ENCODE measurements around the gene VASH1. TPM values are rescaled to one million over a fixed set of nuclear protein-coding genes. Genes with fewer than 3 reads are reported as not detected.
"Not testable (repeated sequence)": the region's sequence is repeated elsewhere in the genome, so short reads cannot be mapped to it uniquely, and the experiment has no call there.

VASH1 gene
- total RNA-seq, result 10 to 100 TPM in 5 of 8 experiments, 1 to 10 TPM in 3; 1.1 to 29.5 (median 13.4) TPM

DNA sequence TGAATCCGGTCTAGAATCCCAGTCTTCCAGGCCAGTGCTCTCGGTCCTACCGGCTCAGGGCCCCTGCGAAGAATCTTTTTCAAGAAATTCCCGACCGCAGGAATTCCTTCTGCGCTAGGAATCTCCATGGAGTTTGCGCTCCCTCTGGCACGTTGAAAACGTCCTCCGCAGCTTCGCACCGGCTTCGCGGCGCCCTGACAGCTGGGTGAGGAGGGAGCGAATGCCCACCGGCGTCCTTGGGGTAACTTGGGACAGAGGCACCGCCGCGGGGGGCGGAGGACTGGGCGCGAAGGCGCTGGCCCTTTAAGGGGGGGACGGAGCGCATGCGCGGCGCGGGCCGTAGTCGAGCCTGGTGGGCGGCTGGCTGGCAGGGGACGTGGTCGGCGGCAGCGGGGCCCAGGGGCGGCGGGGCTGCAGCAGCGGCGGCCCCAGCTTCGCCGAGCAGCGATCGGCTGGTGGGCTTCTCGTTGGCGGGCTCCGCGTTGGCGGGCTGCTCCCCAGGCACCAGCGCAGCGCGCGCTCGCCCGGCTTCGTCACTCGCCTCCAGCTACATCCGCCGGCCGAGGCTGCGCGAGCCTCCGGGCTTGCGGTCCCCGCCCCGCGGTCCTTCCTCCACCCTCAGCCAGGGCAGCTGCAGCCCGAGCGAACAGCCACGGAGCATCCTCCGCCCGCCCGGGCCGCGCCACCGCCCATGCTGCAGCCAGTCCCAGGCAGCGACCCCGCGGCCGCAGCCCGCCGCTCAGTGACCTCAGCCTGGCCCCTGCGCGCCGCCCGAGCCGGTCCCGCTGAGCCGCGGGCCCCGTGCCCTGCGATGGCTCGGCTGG lies at the start of gene VASH1:
Gene VASH1 (plus strand): TSS at position 333 of the 824 bp plus-strand sequence. CDS start 1,354 bp downstream, outside the sequence.
- ATAC-seq (replicated peaks in 6 of 8), result peak; percentile 84 to 97 (median 87)
- 0 to 10% (median 1%) methylated on average over 1 to 13 of the region's 96 CpGs; no CpG with 5 or more reads in 7 of the 10 experiments for WGBS, 10 experiments
- Histone ChIP-seq H3K4me3 (peak within 1 kb of the TSS; percentile 63 to 97 (median 71)), H3K27ac (peak within 1 kb of the TSS; percentile 68 to 76), H3K4me1 (replicated peaks in 1 of 2) (peaks cover 18 to 21% of the 10 kb centered on the region in 2 donors)
- in situ Hi-C loops (cut with MboI; ENCODE audit: low pct_unique_long_range_greater_than_20kb in 2 of 9, low sequenced_read_pairs in 9 of 9, unreplicated experiment in 9 of 9), result no loop called here

DNA sequence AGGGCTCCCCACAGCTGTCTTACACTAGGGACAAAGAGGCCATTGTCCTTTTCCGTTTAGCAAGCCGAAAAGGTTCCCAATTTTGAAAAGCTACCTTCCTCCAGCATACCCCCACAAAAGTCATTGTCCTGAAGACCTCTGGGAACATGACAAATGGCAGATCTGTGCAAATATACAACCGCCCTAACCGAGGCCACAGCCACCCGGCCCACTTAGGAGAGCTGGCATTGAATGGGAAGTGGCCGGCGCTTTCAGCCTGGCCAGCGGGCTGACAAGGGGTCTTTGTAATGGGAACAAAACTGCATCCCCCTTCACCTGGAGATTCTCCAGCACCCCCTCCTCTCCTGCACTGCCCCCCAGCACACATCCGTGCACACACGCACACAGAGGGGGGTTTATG lies 48.1 kb upstream of the VASH1 start:
- Histone ChIP-seq H3K4me3 (no peak overlapping the region), H3K4me1 (replicated peaks in 1 of 2) (peaks cover 0 to 6% of the 10 kb centered on the region in 2 donors), H3K27ac (no peak overlapping the region)
- no peak for ATAC-seq (replicated peaks in 6 of 8)
- in situ Hi-C loops (cut with MboI; ENCODE audit: low pct_unique_long_range_greater_than_20kb in 2 of 9, low sequenced_read_pairs in 9 of 9, unreplicated experiment in 9 of 9), result no loop called here
- 17 to 100% (median 50%) methylated on average over 1 to 3 of the region's 10 CpGs; no CpG with 5 or more reads in 5 of the 10 experiments for WGBS, 10 experiments

DNA sequence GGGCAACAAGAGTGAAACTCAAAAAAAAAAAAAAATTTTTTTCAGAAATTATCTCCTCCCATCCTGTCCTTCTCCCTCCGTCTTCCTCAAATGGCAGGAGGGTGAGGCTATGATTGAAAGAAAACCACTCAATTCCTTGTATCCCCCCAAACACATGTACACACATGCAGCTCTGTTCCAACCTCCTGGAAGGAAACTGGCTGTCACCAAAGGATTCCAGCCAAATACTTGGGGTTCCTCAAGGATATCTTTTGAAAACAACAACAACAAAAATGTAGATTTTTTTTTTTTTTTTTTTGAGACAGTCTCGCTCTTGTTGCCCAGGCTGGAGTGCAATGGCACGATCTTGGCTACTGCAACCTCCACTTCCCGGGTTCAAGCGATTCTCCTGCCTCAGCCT lies 46.8 kb upstream of the VASH1 start:
- no peak overlapping the region for H3K4me3 ChIP-seq
- no peak for ATAC-seq (replicated peaks in 6 of 8)
- no peak overlapping the region for H3K27ac ChIP-seq
- H3K4me1 ChIP-seq (replicated peaks in 1 of 2), result peaks cover 0 to 6% of the 10 kb centered on the region in 2 donors
- 0 to 100% (median 100%) methylated on average over 1 to 5 of the region's 5 CpGs; no CpG with 5 or more reads in 1 of the 10 experiments for WGBS, 10 experiments
- in situ Hi-C loops (cut with MboI; ENCODE audit: low pct_unique_long_range_greater_than_20kb in 2 of 9, low sequenced_read_pairs in 9 of 9, unreplicated experiment in 9 of 9), result no loop called here

DNA sequence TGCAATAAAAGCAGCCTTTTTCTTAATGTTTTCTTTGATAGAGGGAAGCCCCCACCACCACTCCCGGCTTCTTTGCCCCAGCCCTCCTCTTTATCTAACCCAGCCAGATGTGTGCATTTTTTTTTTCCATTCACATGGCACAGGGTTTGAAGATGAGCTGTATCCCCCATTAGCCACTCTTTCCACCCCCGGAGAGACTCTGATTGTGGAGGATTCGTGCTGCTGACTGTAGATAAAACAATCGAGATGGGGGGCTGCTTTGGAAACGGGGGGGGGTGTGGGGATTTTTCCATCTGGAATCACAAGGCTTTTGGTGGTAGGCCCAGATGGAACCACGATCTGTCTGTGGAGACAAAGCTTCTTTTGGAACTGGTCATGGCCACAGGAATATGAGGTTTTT lies 46.2 kb upstream of the VASH1 start:
- Histone ChIP-seq H3K4me3 (no peak overlapping the region), H3K4me1 (replicated peaks in 1 of 2) (peaks cover 4 to 10% of the 10 kb centered on the region in 2 donors), H3K27ac (no peak overlapping the region)
- in situ Hi-C loops (cut with MboI; ENCODE audit: low pct_unique_long_range_greater_than_20kb in 2 of 9, low sequenced_read_pairs in 9 of 9, unreplicated experiment in 9 of 9), result no loop called here
- ATAC-seq (replicated peaks in 6 of 8), result no peak
- WGBS, 10 experiments, result 20 to 100% (median 58%) methylated on average over 1 to 4 of the region's 6 CpGs; no CpG with 5 or more reads in 6 of the 10 experiments

DNA sequence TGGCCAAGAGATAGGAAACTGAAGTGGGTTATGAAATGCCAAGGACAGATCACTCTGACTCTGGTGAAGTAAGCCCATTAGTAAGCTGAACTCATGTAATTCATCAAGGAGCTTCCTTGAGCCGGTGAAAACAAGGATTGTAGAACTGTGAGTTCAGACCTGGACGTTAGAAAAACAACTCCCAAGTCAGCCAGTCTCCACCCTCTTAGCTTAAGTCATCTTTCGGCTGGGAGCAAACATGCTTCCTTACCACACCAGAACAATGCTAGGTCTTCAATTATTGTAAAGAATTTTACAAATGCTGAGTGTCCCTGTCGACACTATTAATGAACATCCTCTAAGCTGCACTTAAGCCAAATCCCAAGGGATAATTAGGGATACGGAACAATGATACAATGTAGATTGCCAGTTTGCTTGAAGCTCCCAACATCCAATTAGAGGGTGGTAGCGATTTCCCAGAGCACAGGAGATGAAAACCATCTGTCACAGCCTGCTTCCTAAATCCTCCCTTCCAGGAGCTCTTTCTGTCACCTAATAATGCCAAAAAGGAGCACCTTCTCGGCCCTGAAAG lies 45.7 kb upstream of the VASH1 start:
- peak in 5 of 8 experiments; percentile 24 to 80 (median 54) for ATAC-seq (replicated peaks in 6 of 8)
- in situ Hi-C loops (cut with MboI; ENCODE audit: low pct_unique_long_range_greater_than_20kb in 2 of 9, low sequenced_read_pairs in 9 of 9, unreplicated experiment in 9 of 9), result no loop called here
- H3K4me3 ChIP-seq, result no peak overlapping the region
- H3K27ac ChIP-seq, result no peak overlapping the region
- WGBS, 10 experiments, result 0 to 77% (median 47%) methylated on average over 1 to 7 of the region's 7 CpGs
- H3K4me1 ChIP-seq (replicated peaks in 1 of 2), result peaks cover 9 to 15% of the 10 kb centered on the region in 2 donors

DNA sequence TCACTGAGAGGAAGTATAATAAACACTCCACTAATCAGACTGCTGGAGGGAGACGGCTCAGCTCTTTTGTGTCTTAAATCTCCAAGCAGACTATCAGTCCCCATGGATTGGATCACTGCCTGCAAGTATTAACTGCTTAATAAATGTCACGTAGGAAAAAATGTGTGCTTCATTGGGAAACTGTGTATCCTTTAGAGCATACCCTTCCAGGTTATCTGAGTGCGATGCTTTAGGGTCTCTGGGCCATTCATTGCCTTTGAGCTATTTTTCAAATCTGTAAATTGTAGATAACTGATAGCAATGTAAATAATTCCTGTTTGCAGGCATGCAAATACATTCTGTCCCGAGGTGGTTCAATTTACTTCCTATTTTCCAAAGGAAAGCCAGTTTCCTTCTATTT lies 45.0 kb upstream of the VASH1 start:
- no peak for ATAC-seq (replicated peaks in 6 of 8)
- 34 to 94% (median 82%) methylated on average over 1 to 4 of the region's 4 CpGs for WGBS, 10 experiments
- H3K4me1 ChIP-seq (replicated peaks in 1 of 2), result peaks cover 12 to 19% of the 10 kb centered on the region in 2 donors
- H3K27ac ChIP-seq, result no peak overlapping the region
- no peak overlapping the region for H3K4me3 ChIP-seq
- in situ Hi-C loops (cut with MboI; ENCODE audit: low pct_unique_long_range_greater_than_20kb in 2 of 9, low sequenced_read_pairs in 9 of 9, unreplicated experiment in 9 of 9), result no loop called here

DNA sequence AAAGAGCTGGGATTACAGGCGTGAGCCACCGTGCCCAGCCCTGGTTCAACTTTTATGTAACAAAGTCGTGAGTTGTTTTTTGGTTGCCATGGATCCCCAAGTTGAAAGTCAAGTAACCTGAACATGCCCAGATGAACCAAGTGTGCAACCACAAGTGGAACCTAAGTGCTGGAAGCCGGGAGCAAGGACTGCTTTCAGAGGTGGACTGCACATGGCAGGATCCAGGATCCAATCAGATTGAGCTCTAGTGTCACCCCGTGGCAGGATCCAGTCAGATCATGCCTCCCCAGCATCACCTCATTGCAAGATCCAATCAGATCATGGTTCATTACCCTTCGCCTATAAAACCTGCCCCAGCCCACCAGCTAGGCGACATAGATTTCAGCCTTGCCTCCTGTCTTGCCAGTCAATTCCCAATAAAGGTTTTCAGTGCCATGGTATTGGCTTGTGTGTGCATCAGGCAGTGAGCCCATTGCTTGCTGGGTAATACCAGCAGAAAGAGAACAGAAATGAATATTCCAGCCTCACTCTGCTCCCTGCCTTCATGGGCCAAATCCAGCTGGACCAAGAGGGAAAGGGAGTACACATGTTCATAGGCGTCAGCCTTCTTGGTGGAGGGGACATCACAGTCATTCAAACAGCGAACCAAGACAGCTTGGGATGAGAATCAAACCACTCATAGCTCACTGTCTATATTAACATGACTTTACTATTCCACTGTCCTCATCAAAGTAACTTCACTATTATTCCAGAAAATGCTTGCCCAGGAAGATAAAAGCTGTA lies 43.6 kb upstream of the VASH1 start:
- Histone ChIP-seq H3K4me1 (replicated peaks in 1 of 2) (peaks cover 12 to 19% of the 10 kb centered on the region in 2 donors), H3K4me3 (no peak overlapping the region), H3K27ac (no peak overlapping the region)
- 25 to 100% (median 87%) methylated on average over 1 to 6 of the region's 9 CpGs; no CpG with 5 or more reads in 3 of the 10 experiments for WGBS, 10 experiments
- peak in 1 of 8 experiments; percentile 66 for ATAC-seq (replicated peaks in 6 of 8)
- in situ Hi-C loops (cut with MboI; ENCODE audit: low pct_unique_long_range_greater_than_20kb in 2 of 9, low sequenced_read_pairs in 9 of 9, unreplicated experiment in 9 of 9), result no loop called here

- Histone ChIP-seq H3K4me1 (replicated peaks in 1 of 2) (peaks cover 12 to 19% of the 10 kb centered on the region in 2 donors), H3K27ac (no peak overlapping the region), H3K4me3 (no peak overlapping the region)
- in situ Hi-C loops (cut with MboI; ENCODE audit: low pct_unique_long_range_greater_than_20kb in 2 of 9, low sequenced_read_pairs in 9 of 9, unreplicated experiment in 9 of 9), result no loop called here
- no peak for ATAC-seq (replicated peaks in 6 of 8)
- WGBS, 10 experiments, result 50 to 100% (median 83%) methylated on average over 1 to 5 of the region's 6 CpGs; no CpG with 5 or more reads in 1 of the 10 experiments
These were observed 42.8 kb upstream of the VASH1 start for GRCh38 chr14:76718306-76719040.

GRCh38 chr14:76719666-76720065 lies 41.6 kb upstream of the VASH1 start:
- WGBS, 10 experiments, result 75 to 100% (median 97%) methylated on average over 1 to 5 of the region's 9 CpGs; no CpG with 5 or more reads in 2 of the 10 experiments
- in situ Hi-C loops (cut with MboI; ENCODE audit: low pct_unique_long_range_greater_than_20kb in 2 of 9, low sequenced_read_pairs in 9 of 9, unreplicated experiment in 9 of 9), result no loop called here
- Histone ChIP-seq H3K4me1 (replicated peaks in 1 of 2) (peaks cover 12 to 19% of the 10 kb centered on the region in 2 donors), H3K4me3 (no peak overlapping the region), H3K27ac (no peak overlapping the region)
- ATAC-seq (replicated peaks in 6 of 8), result no peak

DNA sequence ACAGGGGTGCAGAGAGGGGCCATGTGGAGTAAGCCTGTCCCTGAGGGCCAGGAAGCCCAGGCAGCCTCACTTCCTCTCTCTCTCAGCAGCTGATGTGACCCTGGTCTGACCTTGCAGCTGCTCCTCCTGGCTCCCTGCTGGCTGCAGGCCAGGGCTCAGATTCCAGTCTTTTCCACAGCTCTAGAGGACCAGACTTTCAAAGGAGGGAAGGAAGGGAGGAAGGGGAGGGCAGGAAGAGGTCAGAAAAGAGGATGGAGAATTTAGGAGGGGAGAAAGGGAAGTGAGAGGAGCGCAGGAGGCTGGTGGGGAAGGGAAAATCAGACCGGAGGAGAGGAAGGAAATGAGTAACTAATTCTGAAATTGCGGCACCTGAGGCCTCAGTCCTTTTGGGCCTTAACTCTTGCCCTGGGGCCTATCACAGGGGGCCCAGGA lies 40.9 kb upstream of the VASH1 start:
- WGBS, 10 experiments, result 44 to 84% (median 69%) methylated on average over 1 to 3 of the region's 3 CpGs; no CpG with 5 or more reads in 3 of the 10 experiments
- H3K27ac ChIP-seq, result peak overlapping the region; percentile 50 to 52
- in situ Hi-C loops (cut with MboI; ENCODE audit: low pct_unique_long_range_greater_than_20kb in 2 of 9, low sequenced_read_pairs in 9 of 9, unreplicated experiment in 9 of 9), result no loop called here
- H3K4me3 ChIP-seq, result no peak overlapping the region
- peaks cover 12 to 17% of the 10 kb centered on the region in 2 donors for H3K4me1 ChIP-seq (replicated peaks in 1 of 2)
- ATAC-seq (replicated peaks in 6 of 8), result peak; percentile 38 to 98 (median 88)

GRCh38 chr14:76721506-76721905 lies 39.8 kb upstream of the VASH1 start:
- 60 to 100% (median 82%) methylated on average over 1 to 6 of the region's 11 CpGs; no CpG with 5 or more reads in 2 of the 10 experiments for WGBS, 10 experiments
- H3K4me3 ChIP-seq; in situ Hi-C loops (cut with MboI; ENCODE audit: low pct_unique_long_range_greater_than_20kb in 2 of 9, low sequenced_read_pairs in 9 of 9, unreplicated experiment in 9 of 9); ATAC-seq (replicated peaks in 6 of 8); H3K27ac ChIP-seq: not testable (repeated sequence)
- peaks cover 12% of the 10 kb centered on the region in 2 donors for H3K4me1 ChIP-seq (replicated peaks in 1 of 2)
